ENCODE measurements around the gene NR1H2.

- TF ChIP-seq CTCF (IDR thresholded peaks at IDR 0.05) (no peak), POLR2A (IDR thresholded peaks at IDR 0.05) (no peak)
Measured at GRCh38 chr19:50406156-50406820, 30.0 kb downstream of the NR1H2 start.
